Activated CD4-positive, alpha-beta T cell treated with anti-CD3 and anti-CD28 coated beads, Interleukin-2, amount 50 U/mL, for 4 hours (primary cell): Measurements from ENCODE around the gene ITIH5.
"Not testable (repeated sequence)": the region's sequence is repeated elsewhere in the genome, so short reads cannot be mapped to it uniquely, and the experiment has no call there.

Experiments
- DNase-seq, 2 experiments: peaks; one replicate each; pipeline ENCODE4 v3.0.0-alpha.2; 2020

ITIH5 gene

DNA sequence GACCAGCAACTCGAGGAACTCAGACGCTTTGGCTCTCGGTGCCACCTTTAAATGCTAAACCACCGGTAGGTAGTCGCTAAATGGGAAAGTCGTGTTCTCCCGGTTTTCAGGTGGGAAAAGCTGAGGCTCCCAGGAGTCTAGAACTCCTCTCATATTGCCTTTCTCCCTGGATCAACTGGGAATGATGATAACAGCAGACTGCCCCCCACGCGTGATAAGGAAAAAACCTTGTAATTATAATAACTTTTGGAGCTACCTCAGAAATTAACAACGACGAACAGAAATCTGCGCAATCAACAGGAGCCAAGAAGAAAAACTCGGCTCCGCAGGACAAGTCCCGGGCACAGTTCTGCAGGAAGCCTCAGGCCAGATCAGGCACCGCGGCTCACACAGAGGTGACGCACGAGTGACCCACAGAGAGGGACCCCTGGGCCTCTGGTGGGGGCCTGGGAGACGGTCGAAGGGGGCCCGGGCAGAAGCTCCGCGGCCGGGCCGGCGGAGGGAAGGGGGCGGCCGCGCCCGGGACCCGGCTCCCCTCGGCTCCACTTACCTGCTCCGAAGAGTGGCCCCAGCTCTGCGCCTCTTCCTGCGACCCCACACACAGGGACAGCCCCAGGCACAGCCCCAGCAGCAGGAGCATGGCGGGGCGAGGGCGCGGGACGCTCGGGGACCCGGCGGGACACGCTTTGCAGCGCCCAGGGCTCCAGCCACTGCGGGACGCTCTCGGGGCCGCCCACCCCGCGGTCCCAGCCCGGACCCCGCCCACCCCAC, at the start of gene ITIH5:
Gene ITIH5 (minus strand): TSS at position 714 of the 771 bp plus-strand sequence. CDS start 74 bp downstream, at position 640.
- DNase-seq, result no peak

GRCh38 chr10:7715515-7715914, 48.7 kb upstream of the ITIH5 start:
- no peak for DNase-seq

- not testable (repeated sequence) for DNase-seq
These were observed 44.3 kb upstream of the ITIH5 start for GRCh38 chr10:7711075-7711474.

- no peak for DNase-seq
These were observed 43.7 kb upstream of the ITIH5 start for GRCh38 chr10:7710446-7710845.

DNA sequence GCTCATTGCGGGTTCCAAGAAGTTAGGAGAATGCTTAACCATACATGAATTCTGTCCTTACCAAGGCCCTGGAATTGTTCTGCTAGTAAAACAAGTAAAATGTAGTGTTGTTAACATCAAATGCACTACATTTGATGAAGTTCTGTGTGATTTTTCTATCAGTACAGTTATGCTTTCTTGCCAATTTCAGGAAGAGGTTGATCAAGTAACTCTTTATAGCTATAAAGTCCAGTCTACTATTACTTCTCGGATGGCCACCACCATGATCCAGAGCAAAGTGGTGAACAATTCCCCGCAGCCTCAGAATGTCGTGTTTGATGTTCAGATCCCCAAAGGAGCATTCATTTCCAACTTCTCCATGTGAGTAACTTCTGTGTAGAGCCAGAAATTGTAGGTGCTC, 42.1 kb upstream of the ITIH5 start:
- no peak for DNase-seq

DNA sequence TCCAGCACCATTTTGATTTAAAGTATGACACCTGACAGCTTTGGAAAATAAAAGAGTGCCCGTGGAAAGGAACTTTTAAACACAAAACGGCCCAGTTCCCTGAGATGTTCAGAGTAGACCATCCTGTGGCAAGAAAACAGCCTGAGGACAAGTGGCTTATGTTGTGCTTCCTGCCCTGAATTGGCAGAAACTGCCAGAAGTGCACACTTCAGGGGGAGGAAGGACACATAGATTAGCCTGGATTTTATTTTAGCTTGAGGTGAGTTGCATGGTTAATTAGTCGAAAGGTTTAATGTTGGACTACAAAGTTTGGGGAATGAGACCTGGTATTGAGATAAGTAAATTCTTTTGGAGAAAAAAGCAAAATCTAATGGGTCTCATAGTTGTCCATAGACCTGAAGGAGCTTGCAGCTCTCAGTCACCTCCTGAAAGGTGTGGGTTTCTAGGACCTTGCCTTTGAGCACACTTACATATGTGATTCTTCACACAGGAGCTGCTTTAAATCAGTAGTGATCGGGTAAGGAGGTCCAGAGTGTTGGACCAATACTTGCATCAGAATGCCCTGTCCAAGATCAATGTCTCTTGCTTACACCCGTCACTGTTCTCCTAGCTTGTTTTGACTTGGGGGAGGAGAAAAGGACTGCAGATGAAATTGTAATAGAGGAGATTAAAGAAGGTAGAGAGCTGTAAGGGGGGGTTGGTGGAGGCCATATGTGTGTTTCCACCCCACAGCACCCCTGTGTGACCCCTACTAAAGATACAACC, 41.3 kb upstream of the ITIH5 start:
- no peak for DNase-seq

- no peak for DNase-seq
These were observed 40.3 kb upstream of the ITIH5 start for GRCh38 chr10:7707102-7707501.

DNA sequence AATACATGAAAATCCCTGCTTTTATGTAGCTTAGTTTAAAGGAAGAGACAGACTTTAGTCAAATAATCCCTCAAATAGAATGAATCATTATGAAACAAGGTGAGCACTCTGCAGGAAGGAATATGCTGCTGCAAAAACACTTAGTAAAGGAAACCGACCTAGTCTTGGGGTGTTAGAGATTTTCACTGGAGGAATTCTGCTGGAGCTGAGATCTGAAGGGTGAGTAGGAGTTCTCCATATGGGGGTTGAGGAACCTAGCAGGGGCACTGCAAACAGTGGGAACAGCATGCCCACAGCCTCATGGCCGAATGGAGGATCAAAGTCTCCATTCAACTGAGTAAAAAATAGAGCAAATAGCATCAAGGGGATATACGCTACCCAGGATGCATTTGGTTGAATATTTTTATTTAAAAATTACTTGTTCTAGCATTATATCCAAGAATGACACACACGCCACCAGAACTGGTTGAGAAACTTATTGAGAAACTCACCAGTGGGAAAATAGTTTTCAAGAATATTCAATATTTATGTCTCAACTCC, 39.8 kb upstream of the ITIH5 start:
- DNase-seq, result no peak

- DNase-seq, result no peak
These were observed 38.6 kb upstream of the ITIH5 start for GRCh38 chr10:7705341-7705740.

- DNase-seq, result no peak
These were observed 37.6 kb upstream of the ITIH5 start for GRCh38 chr10:7704071-7705016.

DNA sequence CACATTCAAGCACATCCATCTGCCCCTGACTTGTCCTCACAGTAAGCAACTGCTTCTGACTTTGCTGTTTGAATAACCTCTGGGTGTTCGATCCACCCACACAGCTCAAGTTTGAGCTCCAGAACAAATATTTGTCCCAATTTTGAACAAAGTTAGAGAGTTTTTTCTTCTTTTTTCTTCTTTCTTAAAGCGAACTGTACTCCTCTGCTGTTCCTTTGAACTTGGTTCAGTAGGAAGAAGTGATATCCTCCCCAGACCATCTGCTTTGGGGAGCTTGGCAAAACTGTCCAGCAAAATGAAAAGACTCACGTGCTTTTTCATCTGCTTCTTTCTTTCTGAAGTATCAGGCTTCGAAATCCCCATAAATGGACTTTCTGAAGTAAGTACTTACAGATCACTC, 36.4 kb upstream of the ITIH5 start, which contains the start of gene ITIH2:
Gene ITIH2 (plus strand): TSS at position 177 of the 400 bp plus-strand sequence. CDS start 119 bp downstream, at position 296.
- no peak for DNase-seq

DNA sequence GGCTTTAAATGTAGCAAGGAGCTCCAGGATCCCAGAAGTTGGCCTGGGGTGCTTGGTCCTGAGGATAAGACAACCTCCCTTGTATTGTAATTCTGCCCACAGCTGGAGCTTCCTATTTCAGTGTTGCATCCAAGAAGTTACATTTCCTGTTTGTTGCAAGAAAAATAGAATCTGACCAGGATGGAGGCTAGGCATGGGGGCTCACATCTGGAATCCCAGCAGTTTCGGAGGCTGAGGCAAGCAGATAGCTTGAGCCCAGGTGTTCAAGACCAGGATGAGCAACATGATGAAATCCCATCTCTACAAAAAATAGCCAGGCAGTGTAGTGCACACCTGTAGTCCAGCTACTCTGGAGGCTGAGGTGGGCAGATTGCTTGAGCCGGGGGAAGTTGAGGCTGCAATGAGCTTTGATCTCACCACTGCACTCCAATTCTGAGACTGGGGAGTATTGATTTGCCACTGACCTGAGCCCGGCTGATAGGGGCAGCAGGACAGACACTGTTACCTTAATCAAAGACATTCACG, 35.6 kb upstream of the ITIH5 start:
- DNase-seq, result no peak

GRCh38 chr10:7701158-7701742, 34.5 kb upstream of the ITIH5 start:
- DNase-seq, result no peak

- no peak for DNase-seq
These were observed 33.9 kb upstream of the ITIH5 start for GRCh38 chr10:7700577-7701125.

GRCh38 chr10:7697426-7697825, 30.7 kb upstream of the ITIH5 start:
- DNase-seq, result no peak

GRCh38 chr10:7696545-7696944, 29.8 kb upstream of the ITIH5 start:
- no peak for DNase-seq

GRCh38 chr10:7693194-7693593, 26.4 kb upstream of the ITIH5 start:
- not testable (repeated sequence) for DNase-seq

GRCh38 chr10:7692368-7692767, 25.6 kb upstream of the ITIH5 start:
- DNase-seq, result not testable (repeated sequence)

GRCh38 chr10:7690885-7691597, 24.3 kb upstream of the ITIH5 start:
- DNase-seq, result not testable (repeated sequence)

GRCh38 chr10:7689591-7689990, 22.8 kb upstream of the ITIH5 start:
- no peak for DNase-seq
